Islet precursor cell (in vitro differentiated cells): Measurements from ENCODE around the gene CFP.
"Not testable (repeated sequence)": the region's sequence is repeated elsewhere in the genome, so short reads cannot be mapped to it uniquely, and the experiment has no call there.

Source experiments
- DNase-seq: peaks from one replicate; pipeline ENCODE4 v3.0.0-alpha.2; 2018

The CFP gene

DNA sequence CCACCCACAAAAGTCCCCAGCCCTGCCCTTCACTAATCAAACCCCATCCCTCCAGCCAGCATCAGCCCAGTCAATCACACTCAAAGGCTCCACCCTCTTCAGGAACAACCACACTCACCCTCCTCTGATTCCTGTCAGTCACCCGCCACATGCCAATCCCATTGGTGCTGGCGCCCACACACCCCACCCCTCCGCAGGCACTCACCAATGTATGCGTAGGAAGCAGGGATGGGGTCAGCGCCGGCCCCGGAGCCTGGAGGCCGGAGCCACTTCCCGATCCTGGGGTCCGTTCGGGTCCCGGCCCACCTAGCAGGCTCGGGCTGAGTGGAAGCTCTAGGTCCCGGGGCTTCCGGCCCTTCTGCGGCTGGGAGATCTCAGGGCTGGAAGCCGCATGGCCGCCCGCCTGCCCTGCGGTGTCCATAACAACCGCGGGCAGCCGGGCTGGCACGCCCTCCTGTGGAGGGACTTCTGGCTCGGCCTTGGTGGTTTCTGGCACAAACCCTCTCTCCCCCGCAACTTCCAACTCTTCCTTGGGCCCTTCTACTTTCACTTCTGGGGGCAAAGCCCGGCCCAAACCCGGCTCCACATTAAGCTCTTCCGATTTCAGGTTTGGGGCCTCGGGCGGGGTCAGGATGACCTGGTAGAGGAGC, 7.9 kb upstream of the CFP start:
- peak; percentile 87 for DNase-seq

DNA sequence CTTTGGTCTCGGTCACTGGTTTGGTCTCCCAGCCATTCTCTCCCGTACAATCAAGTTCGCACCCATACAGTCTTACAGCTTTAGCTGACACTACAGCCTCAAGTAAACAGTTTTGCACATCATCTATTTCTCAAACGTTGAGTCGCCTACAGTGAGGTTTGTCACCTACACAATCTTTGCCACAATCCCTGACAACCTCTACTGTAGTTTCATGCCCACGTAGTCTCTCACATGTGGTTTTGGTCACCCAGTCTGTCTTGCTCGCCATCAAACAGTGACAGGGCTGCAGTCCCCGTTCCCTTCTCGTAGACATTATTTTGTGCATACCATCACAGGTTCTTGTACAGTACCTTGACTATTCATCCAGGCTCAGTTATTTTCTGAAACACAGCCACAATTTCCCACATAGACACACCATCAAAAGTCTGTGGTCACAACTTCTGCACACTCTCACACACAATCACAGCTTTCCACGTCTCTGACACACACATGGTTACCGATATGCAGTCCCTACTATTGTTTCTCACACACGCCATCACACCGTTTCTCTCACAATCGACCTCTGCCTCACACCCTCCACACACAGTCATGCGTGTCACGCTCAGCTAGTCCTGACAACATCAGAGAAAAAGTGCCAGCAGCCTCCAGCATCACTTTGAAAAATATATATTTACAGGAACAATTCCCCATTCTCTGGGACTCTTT, 5.3 kb upstream of the CFP start:
- no peak for DNase-seq

DNA sequence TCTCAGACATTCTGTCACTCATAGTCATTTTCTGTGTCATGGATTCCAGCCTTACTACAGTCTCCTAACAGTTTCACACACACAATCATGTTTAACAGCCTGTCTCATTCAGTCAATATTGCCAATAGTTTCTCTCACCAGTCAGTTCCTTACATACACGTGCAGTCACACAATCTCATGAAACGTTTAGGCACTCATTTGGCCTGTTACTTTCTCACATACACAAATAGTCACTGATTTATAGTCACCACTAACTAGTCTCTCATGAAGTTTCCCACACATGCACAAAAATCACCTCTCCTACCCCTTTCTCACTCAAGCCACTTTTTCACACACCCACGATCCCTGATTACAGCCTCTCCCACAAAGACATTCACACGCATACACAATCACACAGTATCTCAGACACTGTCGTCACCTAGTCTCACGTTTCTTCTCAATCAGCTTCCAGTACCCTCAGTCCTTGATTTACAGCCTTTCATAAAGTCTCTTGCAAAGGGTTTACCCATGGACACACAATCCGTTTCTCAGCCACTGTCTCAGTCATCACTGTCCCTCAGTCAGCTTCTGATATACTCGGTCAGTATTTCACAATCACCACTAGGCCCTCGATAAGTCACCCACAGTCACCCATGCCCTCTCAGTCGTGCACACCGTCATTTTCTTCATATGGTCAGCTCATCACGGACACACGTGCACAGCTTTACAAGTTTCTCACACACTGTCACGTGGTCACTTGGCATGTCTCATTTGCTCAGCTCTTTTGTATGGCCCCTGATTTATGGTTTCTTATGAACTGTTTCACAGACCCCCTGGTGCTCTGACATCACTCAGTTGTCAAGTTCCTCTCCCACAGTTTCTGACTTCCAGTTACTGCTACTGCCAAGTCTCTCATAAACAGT, 4.2 kb upstream of the CFP start:
- no peak for DNase-seq

DNA sequence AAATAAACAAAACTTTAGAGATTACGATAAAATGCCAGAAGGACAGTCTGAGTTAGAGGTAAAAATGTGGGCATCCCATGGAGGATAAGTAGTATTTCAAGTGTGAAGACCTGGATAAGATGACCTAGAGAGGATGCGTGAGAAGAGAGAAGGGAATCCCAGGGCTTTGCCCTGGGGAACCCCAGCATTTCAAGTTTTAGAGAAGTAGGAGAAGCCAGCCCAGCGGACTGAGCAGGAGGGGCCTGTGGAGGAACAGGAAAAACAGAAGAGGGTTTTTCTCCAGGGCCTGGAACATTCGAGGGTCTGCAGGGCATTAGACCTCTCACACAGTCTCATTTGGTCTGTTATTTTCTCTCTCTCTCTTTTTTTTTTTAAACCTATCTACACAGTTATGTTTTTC, 2.9 kb upstream of the CFP start:
- no peak for DNase-seq

DNA sequence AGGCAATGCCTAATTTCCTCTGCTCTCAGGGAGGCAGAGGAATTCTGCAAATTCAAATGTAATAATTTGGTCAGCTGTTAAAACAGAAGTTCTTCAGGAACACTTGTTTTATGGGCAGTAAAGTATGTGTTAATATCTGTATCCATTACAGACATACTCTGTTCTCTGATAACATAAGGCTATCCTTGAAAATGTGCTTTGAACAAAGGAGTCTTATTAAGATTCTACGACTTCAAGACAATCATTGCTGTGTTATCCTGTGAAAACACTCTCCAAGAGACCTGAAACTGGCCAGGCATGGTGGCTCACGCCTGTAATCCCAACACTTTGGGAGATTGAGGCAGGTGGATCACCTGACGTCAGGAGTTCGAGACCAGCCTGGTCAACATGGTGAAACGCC, 1.9 kb upstream of the CFP start:
- no peak for DNase-seq

DNA sequence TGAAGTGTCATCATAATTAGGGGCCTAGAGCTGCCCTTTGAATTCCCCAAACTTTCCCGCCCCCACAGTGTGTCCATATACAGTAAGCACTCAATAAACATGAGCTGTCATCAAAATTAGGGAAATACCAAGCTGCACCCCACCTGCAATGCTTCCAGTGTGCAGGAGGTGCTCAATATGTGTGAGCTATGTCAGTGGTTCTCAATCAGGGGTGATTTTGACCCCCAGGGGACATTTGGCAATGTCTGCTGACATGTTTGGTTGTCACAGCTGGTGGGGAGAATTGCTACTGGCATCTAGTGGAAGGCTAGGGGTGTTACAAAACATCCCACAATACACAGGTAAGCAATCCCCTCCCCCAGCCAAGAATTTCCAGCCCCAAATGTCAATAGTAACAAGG, 748 bp downstream of the CFP start:
- DNase-seq, result no peak

DNA sequence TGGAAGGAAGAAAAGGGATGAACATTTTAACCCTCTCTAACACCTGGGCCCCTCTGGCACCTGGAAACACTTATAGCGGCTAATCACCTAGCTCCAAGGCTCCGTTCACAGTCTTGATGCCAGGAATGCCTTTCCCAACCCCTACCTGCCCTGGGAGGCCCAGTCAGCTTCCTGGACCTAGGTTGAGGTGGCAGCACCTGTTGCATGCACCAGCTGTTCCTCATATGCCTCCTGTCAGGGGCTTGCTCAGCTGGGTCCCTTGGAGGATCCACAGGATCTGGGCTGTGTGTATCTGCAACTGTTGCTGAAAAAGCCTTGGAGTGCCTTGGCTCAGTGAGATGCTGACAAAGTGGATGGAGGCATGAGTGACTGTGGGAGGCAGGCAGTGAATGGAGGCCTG, 4.4 kb downstream of the CFP start:
- no peak for DNase-seq

DNA sequence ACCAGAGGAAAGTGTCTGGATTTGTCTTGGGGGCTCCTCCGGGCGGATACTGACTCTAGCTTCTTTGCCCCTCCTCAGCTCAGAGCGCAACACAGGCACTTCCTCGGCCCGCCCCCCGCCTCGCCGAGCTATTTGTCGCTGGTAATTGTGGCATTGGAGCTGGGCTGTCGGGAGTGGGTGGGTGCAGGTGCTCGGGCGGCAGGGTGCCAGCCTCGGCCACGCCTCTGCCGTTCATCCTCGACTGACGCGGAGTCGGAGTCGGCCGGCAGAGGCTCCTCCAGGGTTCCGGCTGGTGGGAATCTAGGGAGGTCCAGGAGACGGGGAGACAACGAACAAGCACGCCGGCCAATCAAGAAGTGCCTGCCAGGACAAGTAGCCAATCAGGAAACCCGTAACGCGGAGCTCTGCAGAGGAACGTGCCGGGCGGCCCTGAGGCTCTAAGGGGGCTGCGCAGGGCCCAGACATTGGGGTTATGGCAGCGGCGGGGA, 6.1 kb downstream of the CFP start:
- peak; percentile 90 for DNase-seq

DNA sequence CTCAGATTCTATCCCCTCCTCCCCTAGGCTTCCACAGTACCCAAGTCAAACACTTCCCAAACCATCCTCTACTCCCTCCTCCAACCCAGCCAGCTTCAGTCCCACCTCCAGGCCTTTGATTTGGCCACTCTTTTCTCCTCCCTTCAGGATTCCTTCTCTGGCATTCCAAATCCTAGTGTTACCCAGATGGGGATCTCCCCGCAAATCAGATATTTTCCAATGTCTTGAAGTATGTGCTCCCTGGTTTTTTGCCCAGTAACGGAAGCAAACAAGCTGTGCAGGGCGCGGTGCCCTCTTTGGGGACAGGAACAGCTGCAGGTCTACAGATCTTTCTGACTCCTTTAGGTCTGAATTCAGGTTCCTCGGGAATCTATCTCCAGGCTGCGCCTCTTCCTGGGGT, 7.9 kb downstream of the CFP start:
- peak; percentile 18 for DNase-seq

DNA sequence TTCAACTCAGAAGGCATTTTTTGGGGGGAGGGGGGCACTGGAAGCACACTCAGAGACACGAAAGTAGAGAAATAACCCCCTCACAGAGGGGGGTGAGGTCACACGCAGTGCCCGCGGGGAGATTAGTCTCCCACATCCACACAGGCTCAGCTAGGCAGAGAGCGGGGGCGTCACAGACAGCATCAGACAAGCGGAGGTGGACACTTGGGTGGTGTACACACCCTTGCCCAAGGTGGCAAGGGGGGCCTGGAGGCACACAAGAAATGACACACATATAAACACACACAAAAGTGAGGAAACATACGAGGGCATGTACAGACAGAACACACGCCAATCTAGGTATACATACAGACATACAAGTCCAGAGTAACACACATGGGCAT, 9.4 kb downstream of the CFP start:
- peak; percentile 28 for DNase-seq

DNA sequence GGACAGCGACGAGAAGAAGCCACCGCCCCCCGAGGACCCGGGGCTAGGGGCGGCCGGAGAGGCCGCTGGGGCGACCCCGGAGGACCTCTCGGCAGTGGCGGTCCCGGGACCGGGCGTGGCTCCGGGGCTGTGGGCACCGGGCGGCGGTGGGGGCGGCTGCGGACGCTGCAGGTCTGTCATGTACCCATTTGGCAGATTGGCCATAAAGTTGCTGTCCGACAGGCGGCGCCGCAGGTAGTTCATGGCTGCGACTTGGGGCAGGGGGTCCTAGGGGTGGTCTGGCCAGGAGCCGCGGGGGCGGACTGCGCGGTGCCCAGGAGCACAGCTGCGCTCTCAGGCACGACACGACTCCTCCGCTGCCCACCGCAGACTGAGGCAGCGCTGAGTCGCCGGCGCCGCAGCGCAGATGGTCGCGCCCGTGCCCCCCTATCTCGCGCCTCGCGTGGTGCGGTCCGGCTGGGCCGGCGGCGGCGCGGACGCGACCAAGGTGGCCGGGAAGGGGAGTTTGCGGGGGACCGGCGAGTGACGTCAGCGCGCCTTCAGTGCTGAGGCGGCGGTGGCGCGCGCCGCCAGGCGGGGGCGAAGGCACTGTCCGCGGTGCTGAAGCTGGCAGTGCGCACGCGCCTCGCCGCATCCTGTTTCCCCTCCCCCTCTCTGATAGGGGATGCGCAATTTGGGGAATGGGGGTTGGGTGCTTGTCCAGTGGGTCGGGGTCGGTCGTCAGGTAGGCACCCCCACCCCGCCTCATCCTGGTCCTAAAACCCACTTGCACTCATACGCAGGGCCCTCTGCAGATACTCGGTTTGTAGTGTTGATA, 10.0 kb downstream of the CFP start, which contains the start of gene SYN1:
Gene SYN1 (minus strand): TSS at position 372 of the 817 bp plus-strand sequence. CDS start 129 bp downstream, at position 243.
- DNase-seq, result peak; percentile 83

DNA sequence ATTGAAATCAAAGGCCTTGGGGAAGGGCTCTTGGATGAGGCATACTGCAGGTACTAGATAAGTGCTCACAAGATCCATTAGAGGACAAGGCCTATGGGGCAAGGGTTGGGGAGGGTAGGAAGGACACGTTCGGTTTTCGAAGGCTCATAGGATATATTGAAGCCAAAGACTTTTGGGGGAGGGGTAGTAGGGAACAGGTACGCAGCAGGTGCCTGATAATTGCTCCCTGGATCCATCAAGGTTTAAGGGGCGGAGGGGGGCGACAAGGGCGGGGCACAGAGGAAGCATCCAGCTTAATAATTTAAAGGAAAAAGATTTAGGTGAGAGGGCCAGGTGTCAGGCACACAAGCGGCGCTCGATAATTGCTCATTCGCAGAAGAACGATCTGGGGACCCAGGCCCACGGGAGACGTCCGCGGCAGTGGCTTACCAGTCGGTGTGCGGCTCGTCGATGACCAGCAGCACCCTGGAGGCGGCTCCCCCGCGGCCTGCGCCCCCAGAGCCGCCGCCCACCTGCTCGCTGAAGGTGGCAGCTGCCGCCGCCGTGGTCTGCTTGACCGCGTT, 10.7 kb downstream of the CFP start:
- peak; percentile 50 for DNase-seq

DNA sequence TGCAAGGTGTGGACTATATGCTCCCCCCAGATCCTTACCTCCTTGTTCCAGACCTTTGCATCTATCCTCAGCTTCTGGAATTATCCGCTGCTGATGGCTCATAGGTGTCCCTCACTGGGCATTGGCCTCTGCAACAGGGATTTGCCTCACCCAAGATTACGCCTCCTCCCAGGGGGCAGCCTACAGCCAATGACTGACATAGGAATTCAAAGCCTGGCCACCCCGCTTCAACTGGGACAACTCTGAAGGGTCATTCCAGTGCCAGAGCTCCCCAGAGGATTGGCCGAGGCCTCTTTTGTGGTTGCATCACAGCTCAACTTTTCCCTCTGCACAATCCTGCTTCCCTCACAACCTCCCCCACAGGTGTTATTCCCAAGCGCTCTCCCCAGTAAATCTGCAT, 15.1 kb downstream of the CFP start:
- peak; percentile 28 for DNase-seq

DNA sequence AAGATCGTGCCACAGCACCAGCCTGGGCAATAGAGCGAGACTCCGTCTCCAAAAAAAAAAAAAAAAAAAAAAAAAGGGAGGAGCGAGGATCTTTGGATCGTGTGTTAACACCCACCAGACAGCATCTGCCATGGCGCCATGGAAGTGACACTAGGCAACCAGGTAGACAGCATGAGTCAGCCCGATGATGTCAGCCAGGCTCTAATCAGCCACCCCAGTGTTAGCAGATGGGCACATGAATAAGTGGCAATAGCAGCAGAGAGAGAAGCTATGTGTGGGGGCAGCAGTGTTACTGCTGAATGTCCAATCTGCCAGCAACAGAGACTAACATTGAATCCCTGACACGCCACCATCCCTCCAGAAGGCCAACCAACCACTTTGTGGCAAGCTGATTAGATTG, 16.6 kb downstream of the CFP start:
- DNase-seq, result no peak

DNA sequence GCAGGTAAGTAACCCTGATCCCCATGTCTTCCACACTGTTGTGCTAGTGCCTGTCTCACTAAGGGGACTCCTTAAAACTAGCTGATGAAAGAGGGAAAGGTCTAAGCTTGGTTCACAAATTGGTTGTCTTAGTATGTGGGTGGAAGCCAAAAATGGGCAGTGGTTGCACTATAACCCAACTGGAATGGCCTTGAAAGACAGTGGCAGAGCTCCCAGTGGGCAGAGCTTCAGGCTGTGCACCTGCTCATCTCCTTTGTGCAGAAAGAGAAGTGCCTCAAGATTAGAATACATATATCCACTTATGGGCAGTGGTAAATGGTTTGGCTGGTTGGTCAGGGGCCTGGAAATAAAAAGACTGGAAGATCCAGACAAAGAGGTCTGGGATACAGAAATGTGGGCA, 17.3 kb downstream of the CFP start:
- no peak for DNase-seq

DNA sequence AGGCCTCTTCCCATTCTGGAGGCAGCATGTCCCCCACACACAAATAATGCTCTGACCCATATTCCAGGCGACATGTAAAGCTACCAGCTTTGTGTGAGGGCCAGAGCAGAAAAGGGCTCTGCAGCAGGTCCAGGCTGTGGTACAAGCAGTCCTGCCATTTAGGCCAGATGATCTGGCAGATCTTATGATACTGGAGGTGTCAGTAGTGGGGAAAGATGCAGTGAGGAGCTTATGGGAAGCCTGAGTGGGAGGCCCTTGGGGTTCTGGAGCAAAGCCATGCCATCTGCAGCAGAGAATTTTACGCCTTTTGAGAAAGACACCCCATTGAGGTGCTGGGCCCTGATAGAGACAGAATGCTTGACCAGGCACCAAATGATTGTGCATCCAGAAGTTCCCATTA, 17.8 kb downstream of the CFP start:
- peak; percentile 14 for DNase-seq

DNA sequence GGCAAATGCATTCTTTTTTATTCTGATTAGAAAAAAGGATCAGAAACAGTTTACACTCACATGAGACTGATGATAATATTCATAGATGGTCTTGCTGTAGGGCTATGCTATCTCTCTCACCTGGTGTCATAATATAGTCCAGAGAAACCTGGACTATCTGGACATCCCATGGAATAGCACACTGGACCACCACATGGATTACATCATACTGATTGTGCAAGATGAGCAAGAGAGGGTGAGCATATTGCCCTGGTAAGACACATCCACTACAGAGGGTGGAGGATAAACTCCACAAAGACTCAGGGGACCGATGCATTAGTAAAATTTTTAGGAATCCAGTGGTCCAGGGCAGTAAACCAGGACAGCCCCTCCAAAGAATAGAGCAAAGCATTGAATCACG, 18.2 kb downstream of the CFP start:
- DNase-seq, result no peak

DNA sequence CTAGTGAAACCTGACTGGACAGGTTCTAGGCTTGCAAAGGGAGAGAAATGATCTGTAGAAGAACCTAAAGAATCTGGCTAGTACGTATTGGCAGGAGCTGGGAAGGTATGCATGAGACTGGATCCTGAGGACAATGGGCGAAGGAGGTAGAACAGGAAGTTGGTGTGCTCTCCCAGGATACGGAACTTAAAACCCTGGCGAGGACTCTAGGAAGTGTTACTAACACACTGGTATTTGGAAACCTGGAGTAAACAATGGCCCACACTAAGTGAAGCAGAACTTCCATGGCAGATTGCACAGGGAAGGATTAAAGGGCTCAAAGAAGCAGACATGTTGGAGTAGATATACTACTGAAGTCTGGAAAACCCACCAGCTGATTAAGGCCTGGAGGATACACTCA, 19.2 kb downstream of the CFP start:
- no peak for DNase-seq

DNA sequence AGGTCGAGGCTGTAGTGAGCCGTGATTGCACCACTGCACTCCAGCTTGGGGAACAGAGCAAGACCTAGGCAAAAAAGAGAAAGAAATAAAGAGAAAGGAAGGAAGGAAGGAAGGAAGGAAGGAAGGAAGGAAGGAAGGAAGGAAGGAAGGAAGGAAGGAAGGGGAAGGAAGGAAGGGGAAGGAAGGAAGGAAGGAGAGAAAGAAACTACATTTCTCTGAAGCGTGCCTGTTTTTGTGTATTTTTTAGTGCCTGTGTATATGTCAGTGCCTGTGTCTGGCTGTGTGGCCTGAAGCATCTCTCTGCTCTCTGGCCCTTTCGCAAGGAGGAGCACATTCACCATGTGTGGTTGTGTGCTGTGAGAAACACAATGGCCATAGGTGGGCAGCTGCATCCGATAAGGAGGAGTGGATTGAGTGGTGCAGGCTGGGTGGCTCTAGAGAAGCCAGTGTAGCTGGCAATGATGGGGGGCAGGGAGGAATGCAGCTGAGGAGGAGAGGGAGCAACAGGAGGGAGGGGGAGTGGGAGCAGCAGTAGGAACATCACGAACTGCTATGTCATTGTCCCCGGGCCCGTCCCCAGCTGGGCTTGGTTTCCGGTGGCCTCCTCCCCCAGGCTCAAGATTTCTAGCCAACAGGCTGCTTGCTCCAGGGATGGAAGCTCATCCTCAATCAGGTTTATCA, 21.5 kb downstream of the CFP start:
- DNase-seq, result no peak

DNA sequence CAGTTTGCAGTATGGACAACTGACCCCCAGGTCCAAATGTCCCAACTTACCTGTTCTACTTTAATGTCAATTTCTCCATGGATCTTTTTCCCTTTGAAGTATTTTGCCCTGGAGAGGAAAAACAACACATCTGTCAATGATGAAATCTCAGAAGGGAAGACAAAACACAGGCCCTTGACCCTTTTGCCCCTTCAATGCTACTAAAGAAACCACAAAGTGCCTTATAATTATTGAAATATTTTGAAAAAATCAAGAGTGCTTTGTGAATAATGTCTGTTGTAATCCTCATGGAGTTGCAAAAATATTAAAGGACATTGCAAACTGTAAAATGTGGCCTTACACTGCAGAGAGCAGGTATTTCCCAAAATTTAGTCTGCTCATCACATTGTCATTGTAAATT, 22.6 kb downstream of the CFP start:
- DNase-seq, result no peak

DNA sequence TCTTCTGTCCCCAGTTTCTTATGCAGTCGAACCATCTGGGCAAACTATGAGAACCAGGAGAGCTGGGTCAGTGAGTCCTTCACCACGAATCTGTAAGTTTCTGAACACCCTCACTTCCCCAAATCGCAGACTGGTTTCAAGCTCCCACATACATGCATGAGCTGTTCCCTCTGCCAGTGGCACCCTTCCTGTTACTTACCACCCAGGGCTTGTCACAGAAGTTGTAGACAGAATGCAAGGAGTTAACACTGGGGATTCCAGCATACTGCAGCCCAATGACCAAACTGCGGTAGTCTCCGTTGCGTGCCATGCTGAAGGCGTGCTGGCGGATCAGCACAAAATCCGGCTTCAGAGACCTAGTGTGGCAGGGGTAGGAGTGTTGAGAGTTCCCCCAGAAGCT, 24.7 kb downstream of the CFP start:
- DNase-seq, result no peak

DNA sequence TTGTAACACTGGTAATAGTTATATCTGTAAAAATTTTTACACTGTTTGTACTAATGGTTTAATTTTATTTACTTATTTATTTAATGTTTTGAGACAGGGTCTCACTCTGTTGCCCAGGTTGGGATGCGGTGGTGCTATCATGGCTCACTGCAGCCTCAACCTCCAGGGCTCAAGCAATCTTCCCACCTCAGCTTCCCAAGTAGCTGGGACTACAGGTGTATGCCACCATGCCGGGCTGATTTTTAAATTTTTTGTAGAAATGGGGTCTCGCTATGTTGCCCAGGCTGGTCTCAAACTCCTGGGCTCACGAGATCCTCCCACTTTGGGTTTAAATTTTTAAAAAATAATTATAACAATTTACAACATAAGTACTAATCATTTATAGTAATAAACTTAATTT, 26.6 kb downstream of the CFP start:
- DNase-seq, result not testable (repeated sequence)
